DOHH2 (cell line): ENCODE data around the gene VSIG10L.

Experiments used
- H3F3A ChIP-seq: fragments of 200-600 bp; sonication (generic), shearing (Covaris generic); 2 replicates; pipeline ENCODE4 v1.6.0; 2016; ENCODE audit warnings: antibody characterized with exemption, mild to moderate bottlenecking; ENCODE audit not compliant: control insufficient read depth, insufficient read depth
- H3K27ac ChIP-seq: fragments of 200-600 bp; sonication (generic); 2 replicates; pipeline ENCODE4 v1.5.1; 2014; ENCODE audit warnings: low read depth, mild to moderate bottlenecking, low read length, moderate library complexity
- H3K27me3 ChIP-seq: fragments of 200-600 bp; sonication (generic); 2 replicates; pipeline ENCODE4 v1.6.1; 2014; ENCODE audit warnings: mild to moderate bottlenecking, low read length, mixed read lengths; ENCODE audit not compliant: control insufficient read depth
- H3K36me3 ChIP-seq: fragments of 200-600 bp; sonication (generic); 2 replicates; pipeline ENCODE4 v1.6.1; 2014; ENCODE audit warnings: mild to moderate bottlenecking, low read length, moderate library complexity, mixed read lengths; ENCODE audit not compliant: control insufficient read depth
- H3K4me1 ChIP-seq: fragments of 200-600 bp; sonication (generic); 2 replicates; pipeline ENCODE4 v1.6.1; 2014; ENCODE audit warnings: mild to moderate bottlenecking, low read length, mixed read lengths; ENCODE audit not compliant: control insufficient read depth
- H3K4me2 ChIP-seq: fragments of 200-600 bp; sonication (generic); 2 replicates; pipeline ENCODE4 v1.6.0; 2014; ENCODE audit warnings: mild to moderate bottlenecking, low read length, moderate library complexity
- H3K4me3 ChIP-seq: fragments of 200-600 bp; sonication (generic); 2 replicates; pipeline ENCODE4 v1.5.1; 2014; ENCODE audit warnings: mild to moderate bottlenecking, low read length, mixed read lengths
- H3K79me2 ChIP-seq: fragments of 200-600 bp; sonication (generic); 2 replicates; pipeline ENCODE4 v1.6.1; 2014; ENCODE audit warnings: mild to moderate bottlenecking, low read length, mixed read lengths; ENCODE audit not compliant: control insufficient read depth
- H3K9me2 ChIP-seq: fragments of 200-600 bp; sonication (generic); replicated peaks from 2 replicates; pipeline ENCODE4 v1.6.1; 2014; ENCODE audit warnings: mild to moderate bottlenecking, low read length, mixed read lengths; ENCODE audit not compliant: control insufficient read depth
- H3K9me3 ChIP-seq: fragments of 200-600 bp; sonication (generic); 2 replicates; pipeline ENCODE4 v1.6.1; 2014; ENCODE audit warnings: antibody characterized with exemption, low read length, mixed read lengths; ENCODE audit not compliant: control insufficient read depth, insufficient read depth
- H4K20me1 ChIP-seq: fragments of 200-600 bp; sonication (generic); 2 replicates; pipeline ENCODE4 v1.6.0; 2014; ENCODE audit warnings: low read depth, mild to moderate bottlenecking, antibody characterized with exemption, low read length, moderate library complexity; ENCODE audit not compliant: control insufficient read depth, insufficient read depth
- EZH2phosphoT487 ChIP-seq: fragments of 200-600 bp; sonication (generic); IDR thresholded peaks from 2 replicates; pipeline ENCODE4 v1.6.1; 2017; ENCODE audit warnings: borderline replicate concordance, mild to moderate bottlenecking, antibody characterized with exemption, low read length, moderate library complexity, mixed read lengths
- TF ChIP-seq, protein P1 (sequence below): fragments of 200-600 bp; sonication (generic); IDR thresholded peaks from one replicate; pipeline ENCODE4 v1.5.1; 2014; ENCODE audit warnings: antibody characterized with exemption, mild to moderate bottlenecking, low read depth, low read length; ENCODE audit not compliant: poor library complexity, severe bottlenecking

The VSIG10L gene

DNA sequence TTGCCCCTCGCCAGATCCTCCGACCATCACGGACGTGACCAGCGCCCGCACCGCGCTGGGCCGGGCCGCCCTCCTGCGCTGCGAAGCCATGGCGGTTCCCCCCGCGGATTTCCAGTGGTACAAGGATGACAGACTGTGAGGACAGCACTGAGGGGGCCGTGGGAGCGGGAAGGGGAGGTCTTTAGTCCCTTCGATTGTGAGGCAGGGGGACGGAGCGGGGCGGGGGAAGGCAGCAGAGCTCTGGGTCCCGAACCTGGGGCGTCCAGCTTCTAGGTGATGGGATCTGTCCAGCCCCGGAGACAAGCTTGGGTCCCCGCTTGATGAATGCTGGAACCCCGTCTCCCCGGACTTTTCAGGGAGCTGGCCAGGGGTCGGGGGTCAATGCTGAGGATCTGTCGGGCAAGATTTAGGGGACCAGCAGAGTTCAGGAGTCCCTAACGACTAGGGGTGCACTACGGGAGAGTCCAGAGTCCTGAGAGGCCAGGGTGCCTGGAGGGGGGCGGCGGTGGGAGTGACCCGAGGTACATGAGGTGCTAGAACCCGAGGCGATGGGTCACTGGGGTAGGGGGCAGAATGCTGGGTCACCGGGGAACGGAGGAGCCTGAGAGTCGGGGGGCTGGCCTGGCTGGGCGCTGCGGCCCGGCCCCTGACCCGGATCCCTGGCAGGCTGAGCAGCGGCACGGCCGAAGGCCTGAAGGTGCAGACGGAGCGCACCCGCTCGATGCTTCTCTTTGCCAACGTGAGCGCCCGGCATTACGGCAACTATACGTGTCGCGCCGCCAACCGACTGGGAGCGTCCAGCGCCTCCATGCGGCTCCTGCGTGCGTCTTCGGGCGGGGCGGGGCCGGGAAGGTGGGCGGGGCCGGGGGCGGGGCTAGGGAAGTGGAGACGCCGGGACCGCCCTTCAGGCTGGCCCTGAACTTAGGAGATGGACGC, 14.6 kb downstream of the VSIG10L start:
- no peaks in the 10 kb centered on the region for H3K36me3 ChIP-seq
- no peaks in the 10 kb centered on the region for H3K4me1 ChIP-seq
- no peak overlapping the region for H3K4me2 ChIP-seq
- H3F3A ChIP-seq, result no peaks in the 10 kb centered on the region
- no peaks in the 10 kb centered on the region for H3K9me3 ChIP-seq
- H3K79me2 ChIP-seq, result no peaks in the 10 kb centered on the region
- TF ChIP-seq EZH2phosphoT487, result no peak
- TF ChIP-seq, protein P1, sequence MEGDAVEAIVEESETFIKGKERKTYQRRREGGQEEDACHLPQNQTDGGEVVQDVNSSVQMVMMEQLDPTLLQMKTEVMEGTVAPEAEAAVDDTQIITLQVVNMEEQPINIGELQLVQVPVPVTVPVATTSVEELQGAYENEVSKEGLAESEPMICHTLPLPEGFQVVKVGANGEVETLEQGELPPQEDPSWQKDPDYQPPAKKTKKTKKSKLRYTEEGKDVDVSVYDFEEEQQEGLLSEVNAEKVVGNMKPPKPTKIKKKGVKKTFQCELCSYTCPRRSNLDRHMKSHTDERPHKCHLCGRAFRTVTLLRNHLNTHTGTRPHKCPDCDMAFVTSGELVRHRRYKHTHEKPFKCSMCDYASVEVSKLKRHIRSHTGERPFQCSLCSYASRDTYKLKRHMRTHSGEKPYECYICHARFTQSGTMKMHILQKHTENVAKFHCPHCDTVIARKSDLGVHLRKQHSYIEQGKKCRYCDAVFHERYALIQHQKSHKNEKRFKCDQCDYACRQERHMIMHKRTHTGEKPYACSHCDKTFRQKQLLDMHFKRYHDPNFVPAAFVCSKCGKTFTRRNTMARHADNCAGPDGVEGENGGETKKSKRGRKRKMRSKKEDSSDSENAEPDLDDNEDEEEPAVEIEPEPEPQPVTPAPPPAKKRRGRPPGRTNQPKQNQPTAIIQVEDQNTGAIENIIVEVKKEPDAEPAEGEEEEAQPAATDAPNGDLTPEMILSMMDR, result no peak
- H4K20me1 ChIP-seq, result no peaks in the 10 kb centered on the region
- H3K27ac ChIP-seq, result no peak overlapping the region
- no peaks in the 10 kb centered on the region for H3K9me2 ChIP-seq
- no peak overlapping the region for H3K4me3 ChIP-seq
- no peaks in the 10 kb centered on the region for H3K27me3 ChIP-seq

DNA sequence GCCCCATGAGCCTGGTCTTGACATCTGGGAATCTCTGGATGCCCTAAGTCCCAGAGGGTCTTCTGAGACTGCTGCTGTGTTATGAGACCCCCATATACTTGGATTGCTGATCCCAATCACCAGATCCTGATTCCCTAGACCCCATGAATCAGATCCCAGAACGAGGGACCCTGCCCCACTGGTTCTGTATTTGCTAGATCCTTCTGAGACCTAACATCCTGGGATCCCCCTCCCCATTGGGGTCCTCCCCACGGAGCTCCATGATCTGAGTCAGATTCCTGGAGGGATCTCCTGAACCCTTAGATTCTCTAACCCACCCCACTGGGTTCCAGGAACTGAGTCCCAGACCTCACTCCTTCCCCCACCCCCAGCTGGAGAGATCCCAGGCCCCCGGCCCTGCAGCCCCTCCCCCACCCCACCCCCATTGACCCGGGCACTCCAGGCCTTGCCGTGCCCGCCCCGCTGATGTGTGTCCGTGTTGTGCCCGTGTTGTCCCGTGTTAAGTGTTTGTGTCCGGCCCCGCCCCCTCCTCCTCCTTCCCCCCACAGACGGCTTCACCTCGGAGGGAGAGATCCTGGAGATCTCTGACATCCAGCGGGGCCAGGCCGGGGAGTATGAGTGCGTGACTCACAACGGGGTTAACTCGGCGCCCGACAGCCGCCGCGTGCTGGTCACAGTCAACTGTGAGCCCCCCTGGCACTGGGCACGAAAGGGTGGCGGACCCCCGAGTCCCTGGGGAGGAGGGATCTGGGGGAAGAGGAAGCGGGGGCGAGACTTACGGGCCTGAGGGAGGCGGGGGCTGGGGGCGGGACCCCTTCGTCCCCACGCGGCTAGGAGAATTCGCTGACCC, 15.5 kb downstream of the VSIG10L start:
- Histone ChIP-seq H3K27ac (no peak overlapping the region), H3K9me3 (no peaks in the 10 kb centered on the region), H3K4me3 (no peak overlapping the region), H3K4me1 (no peaks in the 10 kb centered on the region), H3K9me2 (no peaks in the 10 kb centered on the region), H3K79me2 (no peaks in the 10 kb centered on the region), H3K27me3 (no peaks in the 10 kb centered on the region), H4K20me1 (no peaks in the 10 kb centered on the region), H3K36me3 (no peaks in the 10 kb centered on the region), H3K4me2 (no peak overlapping the region), H3F3A (no peaks in the 10 kb centered on the region)
- TF ChIP-seq, protein P1, result no peak
- no peak for TF ChIP-seq EZH2phosphoT487

DNA sequence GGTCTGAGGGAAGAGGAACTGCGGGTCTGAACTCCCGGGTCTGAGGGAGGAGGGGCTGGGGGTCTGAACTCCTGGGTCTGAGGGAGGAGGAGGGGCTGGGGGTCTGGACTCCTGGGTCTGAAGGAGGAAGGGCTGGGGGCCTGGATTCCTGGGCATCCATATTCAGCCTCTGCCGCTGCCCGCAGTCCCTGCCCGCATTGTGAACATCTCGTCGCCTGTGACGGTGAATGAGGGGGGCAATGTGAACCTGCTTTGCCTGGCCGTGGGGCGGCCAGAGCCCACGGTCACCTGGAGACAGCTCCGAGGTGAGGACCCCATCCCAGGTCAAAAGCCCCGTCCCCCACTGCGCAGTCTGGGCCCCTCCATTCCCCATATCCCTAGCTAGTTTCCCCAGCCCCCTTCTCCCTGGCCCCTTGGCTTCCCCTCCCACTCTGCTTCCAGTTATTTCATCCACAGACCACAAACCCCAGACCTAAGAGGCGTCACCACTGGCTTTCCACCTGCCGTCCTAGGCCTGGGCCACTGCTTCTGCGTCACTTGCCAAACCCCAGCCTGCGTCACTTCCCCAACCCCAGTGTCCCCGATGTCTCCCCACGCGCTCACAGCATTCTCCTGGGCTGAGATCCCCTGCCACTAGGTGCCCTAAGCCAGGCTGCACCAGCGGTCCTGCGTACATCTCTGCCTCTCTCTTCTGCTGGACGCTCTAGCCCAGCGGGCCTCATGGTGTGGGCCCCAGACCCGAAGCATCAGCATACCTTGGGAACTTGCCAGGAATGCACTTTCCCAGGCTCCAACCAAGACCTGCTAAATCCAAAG, 16.6 kb downstream of the VSIG10L start:
- no peaks in the 10 kb centered on the region for H3K79me2 ChIP-seq
- TF ChIP-seq, protein P1, result no peak

More for the DNA sequence above, 16.6 kb downstream of the VSIG10L start:
- Histone ChIP-seq H3F3A (no peaks in the 10 kb centered on the region), H3K9me2 (no peaks in the 10 kb centered on the region), H3K4me3 (no peak overlapping the region), H3K27me3 (no peaks in the 10 kb centered on the region), H3K9me3 (no peaks in the 10 kb centered on the region), H4K20me1 (no peaks in the 10 kb centered on the region), H3K4me2 (no peak overlapping the region), H3K4me1 (no peaks in the 10 kb centered on the region), H3K36me3 (no peaks in the 10 kb centered on the region), H3K27ac (no peak overlapping the region)
